ENCODE results near the gene SPG7. TPM values are rescaled to one million over a fixed set of nuclear protein-coding genes. Genes with fewer than 3 reads are reported as not detected.

Gene SPG7
- total and polyA plus RNA-seq, 2 of the 4 experiments (the other 2 are of a cell fraction) = 94.6 to 96.8 TPM

- TF ChIP-seq MXI1 (IDR thresholded peaks at IDR 0.05; ENCODE audit: borderline replicate concordance, low read depth, low read length) = no peak; the same call in 1 of the 2 replicates
- no peak for TF ChIP-seq RFX5 (IDR thresholded peaks at IDR 0.05; ENCODE audit: low read depth, low read length)
- peak; percentile 4; the same call in 1 of the 2 replicates for TF ChIP-seq SMC3 (IDR thresholded peaks at IDR 0.05; ENCODE audit: low read depth, low read length)
These were observed 17.6 kb upstream of the SPG7 start, which contains the start of gene ANKRD11 (continued) for GRCh38 chr16:89490439-89491237.

- intact Hi-C loops (cut with micrococcal nuclease) = loop anchor here (2.0 kb wide), 1 partner anchor 159 kb away; no protein-coding TSS in a partner anchor
- peak overlapping the region; percentile 11; the same call in 1 of the 2 replicates for H3K4ac ChIP-seq (ENCODE audit: low read depth, low read length)
These were observed 16.8 kb upstream of the SPG7 start for GRCh38 chr16:89491238-89491869.

More at GRCh38 chr16:89491238-89491869, 16.8 kb upstream of the SPG7 start:
- TSS peak; percentile 67 for BruUV-seq (replicated peaks)
- H2BK5ac ChIP-seq (ENCODE audit: low read depth, low read length, poor library complexity, severe bottlenecking) = peak overlapping the region; percentile 66
- peaks cover 41% of the 10 kb centered on the region for H4K20me1 ChIP-seq (ENCODE audit: insufficient read depth, low read length)
- no peak for ATAC-seq (ENCODE audit: low read depth)
- peak overlapping the region; percentile 75; the same call in 1 of the 2 replicates for H3K56ac ChIP-seq (ENCODE audit: extremely low read depth, insufficient read depth, low read length)
- peak overlapping the region; percentile 62 for H3K9ac ChIP-seq (ENCODE audit: low read depth, low read length)
- no peak overlapping the region for H2BK15ac ChIP-seq (ENCODE audit: low read depth, low read length)
- peak overlapping the region; percentile 38 for H4K91ac ChIP-seq (ENCODE audit: insufficient read depth, low read depth, low read length)
- peak overlapping the region; percentile 66 for H3K4me3 ChIP-seq (ENCODE audit: insufficient read depth, low read depth, low read length)
- H3K4me1 ChIP-seq (ENCODE audit: control insufficient read depth, insufficient read depth, low read length) = peaks cover 12% of the 10 kb centered on the region
- peak overlapping the region; percentile 98 for H2AFZ ChIP-seq (replicated peaks; ENCODE audit: low read length, poor library complexity)
- no peak overlapping the region for H3K18ac ChIP-seq (ENCODE audit: low read depth, low read length)
- 0 out of 2 replicates have a peak overlapping the region, but pooled peaks have one; percentile 10 for H2AK5ac ChIP-seq (ENCODE audit: low read depth, low read length)
- WGBS, 2 experiments (ENCODE audit: extremely low coverage in 2 of 2, insufficient read length in 1 of 2) = no CpG with 5 or more reads among the region's 22 CpGs
- peak overlapping the region; percentile 41; the same call in 1 of the 2 replicates for H4K5ac ChIP-seq (ENCODE audit: low read depth, low read length)
- in situ Hi-C loops (cut with MboI; ENCODE audit: low sequenced_read_pairs) (no loop called here), dilution Hi-C loops (cut with HindIII; ENCODE audit: low sequenced_read_pairs, unreplicated experiment) (no loop called here)
- TF ChIP-seq CEBPB (IDR thresholded peaks at IDR 0.05; ENCODE audit: low read depth, low read length) = 0 out of 2 replicates have a peak, but pooled peaks have one; percentile 3
- TF ChIP-seq RAD21 (IDR thresholded peaks at IDR 0.05; ENCODE audit: low read length) = peak; percentile 23; the same call in 1 of the 2 replicates
- TF ChIP-seq FOS (IDR thresholded peaks at IDR 0.05; ENCODE audit: low read depth, low read length) = no peak
- H2AK9ac ChIP-seq (replicated peaks; ENCODE audit: low read depth, low read length, poor library complexity) = peak overlapping the region; percentile 10
- no peak overlapping the region for H2BK20ac ChIP-seq (ENCODE audit: low read depth, low read length)
- peak overlapping the region; percentile 89 for H3K23ac ChIP-seq (ENCODE audit: low read depth, low read length)
- peak overlapping the region; percentile 11 for H3K14ac ChIP-seq (replicated peaks; ENCODE audit: low read depth, low read length)
- DNase-seq = no peak
- H3K4me2 ChIP-seq (ENCODE audit: low read depth, low read length) = peak overlapping the region; percentile 87
- H2BK120ac ChIP-seq (ENCODE audit: low read depth, low read length) = no peak overlapping the region
- H3K27ac ChIP-seq (ENCODE audit: insufficient read depth, low read length) = peak overlapping the region; percentile 69
- H4K8ac ChIP-seq (ENCODE audit: low read depth in 2 of 2, low read length in 2 of 2) = peak overlapping the region; percentile 1 to 23; a peak in 2 of 4 replicates
- ChIA-PET CTCF (interaction anchor here (1.1 kb wide), 1 partner anchor 17 kb away, joined by 4 read pairs; the partner anchor contains the start of gene SPG7), POLR2A (ENCODE audit: unreplicated experiment) (no interaction called here)
- H3K27me3 ChIP-seq (ENCODE audit: control insufficient read depth, insufficient read depth, low read length) = no peaks in the 10 kb centered on the region
- peaks cover 14% of the 10 kb centered on the region for H3K9me1 ChIP-seq (ENCODE audit: insufficient read depth, low read length)
- H3K79me1 ChIP-seq (ENCODE audit: low read depth in 1 of 2, low read length in 2 of 2) = peaks cover 26 to 54% of the 10 kb centered on the region in 2 experiments
- H3K36me3 ChIP-seq (ENCODE audit: control insufficient read depth, insufficient read depth, low read length) = peaks cover 3% of the 10 kb centered on the region; the same call in 1 of the 2 replicates
- H3K9me3 ChIP-seq (ENCODE audit: control insufficient read depth, insufficient read depth, low read length) = no peaks in the 10 kb centered on the region

Measured in IMR-90 (cell line).